Measurements from ENCODE around the gene AUP1.
"Not testable (repeated sequence)": the region's sequence is repeated elsewhere in the genome, so short reads cannot be mapped to it uniquely, and the experiment has no call there.

Gene AUP1, protein sequence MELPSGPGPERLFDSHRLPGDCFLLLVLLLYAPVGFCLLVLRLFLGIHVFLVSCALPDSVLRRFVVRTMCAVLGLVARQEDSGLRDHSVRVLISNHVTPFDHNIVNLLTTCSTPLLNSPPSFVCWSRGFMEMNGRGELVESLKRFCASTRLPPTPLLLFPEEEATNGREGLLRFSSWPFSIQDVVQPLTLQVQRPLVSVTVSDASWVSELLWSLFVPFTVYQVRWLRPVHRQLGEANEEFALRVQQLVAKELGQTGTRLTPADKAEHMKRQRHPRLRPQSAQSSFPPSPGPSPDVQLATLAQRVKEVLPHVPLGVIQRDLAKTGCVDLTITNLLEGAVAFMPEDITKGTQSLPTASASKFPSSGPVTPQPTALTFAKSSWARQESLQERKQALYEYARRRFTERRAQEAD

DNA sequence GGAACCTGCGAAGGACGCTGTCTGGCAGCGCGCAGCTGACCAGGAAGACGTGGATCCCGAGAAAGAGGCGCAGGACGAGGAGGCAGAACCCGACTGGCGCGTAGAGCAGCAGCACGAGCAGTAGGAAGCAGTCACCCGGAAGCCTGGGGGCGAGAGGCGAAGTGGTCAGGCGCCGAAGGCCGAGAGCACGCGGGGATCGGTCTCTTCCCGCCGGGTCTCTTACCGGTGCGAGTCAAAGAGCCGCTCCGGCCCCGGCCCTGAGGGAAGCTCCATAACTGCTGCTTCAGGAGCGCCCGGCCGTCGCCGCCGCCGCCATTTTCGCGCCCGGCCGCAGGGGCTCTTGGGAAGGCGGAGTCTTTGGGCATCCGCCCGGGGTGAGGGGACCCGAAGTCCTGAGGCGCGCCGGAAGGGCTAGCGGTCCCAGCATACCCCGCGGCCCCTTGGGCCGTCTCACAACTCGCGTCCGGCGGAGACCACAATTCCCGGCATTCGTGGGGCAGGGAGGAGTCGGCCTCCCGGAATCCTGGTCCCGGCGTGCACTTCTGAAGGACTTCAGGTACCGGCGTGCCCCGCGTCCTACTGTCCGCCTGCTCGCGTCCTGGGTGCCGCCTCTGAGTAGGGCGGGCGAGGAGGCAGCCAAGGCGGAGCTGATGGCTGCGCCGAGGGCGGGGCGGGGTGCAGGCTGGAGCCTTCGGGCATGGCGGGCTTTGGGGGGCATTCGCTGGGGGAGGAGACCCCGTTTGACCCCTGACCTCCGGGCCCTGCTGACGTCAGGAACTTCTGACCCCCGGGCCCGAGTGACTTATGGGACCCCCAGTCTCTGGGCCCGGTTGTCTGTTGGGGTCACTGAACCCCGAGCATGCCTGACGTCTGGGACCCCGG, at the start of gene AUP1, which contains the start of gene HTRA2:
Gene AUP1, minus strand, starts transcription at position 350 of the 882 bp plus-strand sequence. Its CDS starts 77 bp downstream, at position 273.
Gene HTRA2, plus strand, starts transcription at position 577 of the 882 bp plus-strand sequence. Its CDS starts 74 bp downstream, at position 651.
- peak; percentile 99 for DNase-seq

DNA sequence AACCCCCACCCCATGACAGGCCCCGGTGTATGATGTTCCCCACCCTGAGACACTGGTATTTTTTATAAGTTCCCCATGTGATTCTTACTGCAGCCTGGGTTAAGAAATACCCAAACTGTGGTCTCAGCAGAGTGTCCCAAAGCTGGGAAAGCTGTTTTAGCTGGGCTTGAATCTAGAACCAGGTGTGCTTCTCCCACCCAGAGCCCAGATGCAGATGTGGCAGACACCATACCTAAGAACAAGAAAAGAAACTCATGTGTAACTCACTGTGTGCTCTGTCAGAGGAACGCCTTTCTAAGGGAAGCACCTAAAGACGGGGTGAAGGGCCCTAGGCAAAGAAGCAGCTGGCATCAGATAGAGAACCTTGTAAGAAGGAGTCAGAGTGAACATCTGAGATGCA, 48.9 kb upstream of the AUP1 start:
- peak; percentile 35 for DNase-seq

DNA sequence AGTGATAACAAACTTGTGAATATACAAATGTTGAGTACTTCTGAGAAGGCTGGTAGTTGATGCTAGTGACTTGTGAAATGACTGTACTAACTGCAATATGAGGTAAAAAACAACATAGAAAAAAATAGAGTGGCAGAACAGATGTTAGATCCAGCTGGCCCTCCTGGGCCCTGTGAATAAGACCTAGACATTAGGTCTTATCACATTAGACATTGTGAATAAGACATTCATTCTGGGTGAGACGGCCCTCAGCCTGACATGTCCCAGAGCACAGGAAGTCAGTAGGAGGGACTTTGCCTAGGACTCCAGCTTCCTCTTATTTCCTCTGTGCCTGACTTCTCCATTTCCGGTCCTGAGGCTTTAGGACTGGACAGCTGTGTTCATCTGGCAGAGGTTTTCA, 47.9 kb upstream of the AUP1 start:
- DNase-seq = peak; percentile 72

DNA sequence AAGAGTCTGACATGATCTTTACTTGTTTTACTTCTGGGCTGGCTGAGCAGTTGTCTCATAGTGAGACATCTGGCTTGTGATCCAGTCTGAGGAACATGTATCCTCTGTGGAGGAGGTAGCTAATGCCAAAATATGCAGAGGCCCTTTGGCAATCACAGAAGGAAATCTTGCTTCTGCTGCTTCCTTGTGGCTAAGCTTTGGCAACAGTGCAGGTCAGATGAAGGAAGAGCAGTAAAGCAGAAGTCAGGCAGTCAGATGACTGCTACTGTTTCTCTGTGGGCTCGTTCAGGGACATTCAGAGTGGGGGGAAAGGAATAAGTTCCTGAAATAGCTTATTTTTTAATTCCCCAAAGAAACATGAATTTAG, 47.3 kb upstream of the AUP1 start:
- no peak for DNase-seq

DNA sequence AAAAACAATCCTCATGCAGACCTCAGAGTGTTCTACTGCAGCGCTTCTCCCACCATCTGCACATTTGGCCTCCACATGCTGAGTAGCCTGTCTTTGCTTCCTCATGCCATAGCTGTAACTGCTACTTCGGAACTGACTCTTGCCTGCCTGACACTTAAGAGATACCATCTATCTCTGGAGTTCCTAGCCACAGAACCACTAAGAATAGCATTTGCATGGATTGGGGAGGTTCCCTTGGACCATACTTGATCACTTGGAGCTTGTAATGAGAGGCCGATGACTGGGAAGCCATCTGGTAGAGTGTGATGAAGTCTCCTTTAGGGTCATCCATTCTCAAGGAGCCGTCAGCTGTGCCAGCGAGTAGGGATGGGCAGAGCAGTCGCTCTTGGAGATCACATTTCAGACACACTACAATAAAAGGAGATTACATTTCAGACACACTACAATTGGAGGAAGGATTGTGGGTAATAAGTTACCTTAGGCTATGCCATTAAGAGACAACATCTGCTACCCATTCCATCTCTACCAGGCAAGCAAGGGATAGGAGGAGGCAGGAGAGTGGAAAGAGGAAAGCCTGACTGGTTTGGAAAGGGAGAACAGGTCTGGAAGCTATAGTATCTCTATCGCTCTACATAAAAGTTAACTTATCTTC, 46.8 kb upstream of the AUP1 start:
- DNase-seq = no peak

DNA sequence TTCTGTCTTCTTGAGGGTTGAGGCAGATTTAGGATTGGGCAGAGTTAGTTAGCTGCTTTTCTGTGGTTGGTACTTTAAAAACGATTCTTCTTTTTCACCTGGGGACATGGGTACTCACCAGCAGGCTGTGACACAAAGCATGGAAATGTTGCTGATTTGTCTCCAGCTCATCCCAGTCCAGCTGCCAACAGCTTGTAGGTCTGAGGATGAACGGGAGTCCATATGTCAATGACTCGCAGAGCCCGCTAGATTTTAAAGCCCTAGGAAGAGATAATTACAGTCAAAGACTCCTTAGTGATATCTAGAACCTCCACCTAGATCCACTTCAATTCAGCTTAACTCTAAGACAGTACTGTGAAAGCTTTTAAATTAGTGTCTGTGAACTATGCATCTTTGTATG, 45.8 kb upstream of the AUP1 start:
- DNase-seq = no peak

DNA sequence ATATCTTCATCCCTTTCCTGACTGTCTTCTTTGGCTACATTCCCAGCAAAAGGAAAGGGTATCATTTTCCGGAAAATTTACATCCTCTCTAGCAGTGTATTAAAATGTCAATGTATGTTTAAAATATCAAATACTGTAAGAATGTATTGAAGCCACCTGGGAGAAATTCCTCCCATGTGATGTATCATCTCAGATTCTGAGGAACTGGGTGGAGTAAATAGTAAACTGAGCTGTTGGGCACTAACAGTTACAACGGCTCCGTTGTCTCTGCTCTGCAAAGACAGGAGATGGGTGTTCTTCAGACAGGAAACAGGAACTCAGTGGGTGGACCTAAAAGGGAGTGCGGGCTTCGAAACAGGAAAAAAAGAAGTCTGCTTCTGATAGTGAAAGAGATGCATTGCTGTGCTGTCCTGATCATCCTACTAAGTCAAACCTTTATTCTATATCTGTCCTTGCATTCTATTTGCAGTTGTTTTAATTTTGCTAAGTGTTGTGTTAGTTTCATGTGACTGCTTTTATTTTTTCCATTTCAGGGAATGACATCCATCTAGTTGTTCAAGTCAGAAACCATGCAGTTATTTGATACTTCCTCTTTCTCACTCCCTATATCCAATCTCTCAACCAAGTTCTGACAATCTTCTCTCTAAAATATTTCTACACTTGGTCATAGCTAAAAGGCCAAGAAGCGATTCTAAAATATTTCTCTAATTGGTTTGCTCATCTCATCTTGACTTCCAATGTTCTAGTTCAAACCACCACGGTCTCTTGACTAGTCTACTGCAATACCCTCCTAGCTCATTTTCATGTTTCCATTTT, 44.4 kb upstream of the AUP1 start:
- peak; percentile 76 for DNase-seq

DNA sequence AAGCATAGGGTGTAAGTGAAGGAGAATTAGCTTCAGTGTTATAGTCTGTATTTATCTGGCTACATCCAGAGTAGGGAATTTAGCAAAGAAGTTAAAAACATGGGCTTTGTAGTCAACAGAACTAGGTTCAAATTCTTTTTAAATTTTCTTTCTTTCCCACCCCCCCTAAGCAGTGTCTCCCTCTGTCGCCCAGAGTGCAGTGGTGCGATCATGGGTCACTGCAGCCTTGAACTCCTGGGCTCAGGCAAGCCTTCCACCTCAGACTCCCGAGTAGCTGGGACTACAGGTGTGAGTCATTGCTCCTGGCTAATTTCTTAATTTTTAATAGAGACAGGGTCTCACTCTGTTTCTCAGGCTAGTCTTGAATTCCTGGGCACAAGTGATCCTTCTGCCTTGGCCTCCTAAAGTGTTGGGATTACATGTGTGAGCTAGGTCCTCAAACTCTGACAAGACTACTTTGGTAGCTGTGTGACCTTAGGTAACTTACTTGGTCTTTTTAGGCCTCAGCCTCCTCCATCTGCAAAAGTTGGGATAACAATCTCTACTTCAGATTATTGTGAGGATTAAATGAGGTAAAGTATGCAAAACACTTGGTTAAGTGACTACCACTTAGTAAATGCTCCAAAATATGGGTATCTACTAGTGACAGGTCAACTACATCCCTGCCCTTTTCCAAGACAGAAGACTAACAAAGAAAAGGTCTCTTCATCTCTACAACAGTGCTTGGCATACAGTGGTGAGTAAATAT, 42.8 kb upstream of the AUP1 start:
- DNase-seq = no peak

DNA sequence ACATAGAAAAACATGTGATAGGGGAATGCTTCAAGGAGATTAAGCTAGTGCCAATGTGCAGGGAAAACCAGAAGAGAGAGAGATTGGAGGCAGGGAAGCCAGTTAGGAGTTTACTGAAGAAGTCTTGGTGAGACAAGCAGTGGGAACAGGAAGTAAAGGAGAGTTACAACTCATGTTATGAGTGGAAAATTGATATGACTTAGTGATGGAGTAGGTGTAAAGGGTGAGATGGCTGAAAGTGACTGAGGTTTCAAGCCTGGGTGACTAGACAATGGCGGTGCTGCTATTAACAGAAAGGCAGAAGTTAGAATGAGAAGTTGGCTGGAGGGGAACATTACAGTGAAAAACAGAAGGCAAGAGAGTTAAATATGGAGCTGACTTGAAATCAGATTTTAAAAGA, 41.6 kb upstream of the AUP1 start:
- peak; percentile 61 for DNase-seq

DNA sequence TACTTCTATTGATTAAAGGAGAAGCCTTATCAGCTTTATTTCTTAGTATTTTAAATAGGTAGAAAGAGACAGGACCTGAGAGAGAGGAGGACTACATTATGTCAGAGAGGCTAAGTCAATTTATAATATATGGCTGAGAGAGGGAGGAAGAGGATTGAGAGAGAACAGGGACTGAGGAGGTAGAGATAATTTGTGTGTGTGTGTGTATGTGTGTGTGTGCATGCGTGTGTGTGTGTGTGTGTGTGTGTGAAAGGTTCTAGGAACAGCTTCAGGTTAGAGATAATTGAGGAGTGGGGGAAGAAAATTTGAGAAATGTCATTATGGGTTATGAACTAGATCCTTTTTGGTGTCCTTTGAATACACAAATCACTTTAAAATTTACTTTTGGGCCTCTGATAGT, 40.2 kb upstream of the AUP1 start:
- no peak for DNase-seq

DNA sequence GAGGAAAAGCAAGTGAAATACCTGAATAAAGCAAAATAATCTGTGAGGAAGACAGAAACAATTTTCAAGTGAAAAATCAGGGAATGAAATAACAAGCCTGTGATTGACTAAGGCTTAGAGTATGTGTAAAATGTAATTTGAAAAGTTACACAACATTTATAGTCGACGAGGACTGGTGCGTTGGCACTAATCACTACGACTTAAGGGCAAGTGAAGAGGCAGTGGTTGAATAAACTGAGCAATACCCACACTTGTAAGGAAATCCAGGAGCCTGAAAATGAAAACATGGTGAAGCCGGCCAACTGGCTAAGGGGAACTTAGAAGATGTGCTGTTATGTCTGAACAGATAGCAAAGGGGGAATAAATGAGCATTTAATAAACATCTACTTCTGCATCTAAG, 38.4 kb upstream of the AUP1 start:
- no peak for DNase-seq

DNA sequence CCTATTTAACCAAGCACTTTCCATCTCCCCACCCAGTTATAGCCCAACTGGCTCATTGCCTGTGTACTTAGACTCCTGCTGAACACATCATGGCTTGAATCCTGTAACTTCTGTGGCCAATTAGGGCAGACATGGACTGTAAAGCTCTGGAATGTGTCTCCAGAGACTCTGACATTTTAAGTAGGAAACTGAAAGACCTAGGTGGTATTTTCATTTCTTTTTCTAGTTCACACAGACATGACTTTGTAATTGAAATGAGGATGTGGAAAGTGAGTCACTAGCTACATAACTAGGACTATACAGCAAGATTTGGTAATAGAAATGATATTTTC, 37.2 kb upstream of the AUP1 start:
- DNase-seq = no peak

DNA sequence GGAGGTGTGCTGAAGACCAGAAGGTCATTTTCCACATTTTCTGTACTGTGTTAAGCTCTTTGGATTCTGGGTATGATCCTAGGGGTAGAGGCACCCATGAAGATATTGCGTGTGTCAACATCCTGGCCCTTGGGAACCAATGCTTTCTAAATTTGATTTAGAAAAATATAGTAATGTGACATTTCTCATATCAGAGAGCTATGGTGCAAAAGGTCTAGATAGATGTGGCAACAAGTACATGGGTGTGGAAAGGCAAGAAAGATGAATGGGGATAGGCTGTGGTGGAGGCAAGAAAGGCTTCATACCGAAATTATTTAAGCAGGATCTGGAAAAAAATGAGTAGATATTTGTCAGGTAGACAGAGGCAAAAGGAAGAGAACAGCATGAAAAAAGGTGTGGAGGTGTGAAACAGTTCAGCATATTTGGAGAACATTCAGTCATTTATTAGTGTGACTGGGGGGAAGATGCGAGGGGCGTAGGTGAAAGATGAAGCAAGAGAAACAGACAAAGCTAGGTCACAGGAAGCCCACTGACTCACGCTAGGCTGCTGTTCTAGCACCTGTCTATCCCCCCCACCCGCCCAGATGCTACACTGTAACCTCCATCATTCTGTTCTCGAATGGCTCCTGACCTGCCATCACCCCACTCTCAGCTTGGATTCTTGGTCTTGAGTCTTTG, 36.7 kb upstream of the AUP1 start:
- no peak for DNase-seq

DNA sequence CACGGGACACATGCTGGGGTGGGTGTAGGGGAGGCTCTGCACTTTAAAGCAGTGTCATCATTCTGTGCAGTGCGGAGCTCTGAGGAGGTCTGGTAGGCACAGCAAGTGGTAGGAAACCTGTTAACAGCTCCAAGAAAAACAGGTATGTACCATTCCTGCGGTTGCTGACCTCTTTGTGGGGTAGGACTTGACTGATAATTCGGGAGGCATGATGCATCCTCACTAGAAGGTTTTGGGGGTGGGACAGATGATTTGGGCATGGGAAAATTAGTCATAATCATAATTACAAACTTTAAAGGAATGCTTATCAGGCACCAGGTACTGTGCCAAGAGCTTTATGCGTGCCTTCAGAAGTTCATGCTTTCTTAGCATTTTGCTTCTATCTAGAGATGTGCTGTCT, 34.7 kb upstream of the AUP1 start:
- no peak for DNase-seq

DNA sequence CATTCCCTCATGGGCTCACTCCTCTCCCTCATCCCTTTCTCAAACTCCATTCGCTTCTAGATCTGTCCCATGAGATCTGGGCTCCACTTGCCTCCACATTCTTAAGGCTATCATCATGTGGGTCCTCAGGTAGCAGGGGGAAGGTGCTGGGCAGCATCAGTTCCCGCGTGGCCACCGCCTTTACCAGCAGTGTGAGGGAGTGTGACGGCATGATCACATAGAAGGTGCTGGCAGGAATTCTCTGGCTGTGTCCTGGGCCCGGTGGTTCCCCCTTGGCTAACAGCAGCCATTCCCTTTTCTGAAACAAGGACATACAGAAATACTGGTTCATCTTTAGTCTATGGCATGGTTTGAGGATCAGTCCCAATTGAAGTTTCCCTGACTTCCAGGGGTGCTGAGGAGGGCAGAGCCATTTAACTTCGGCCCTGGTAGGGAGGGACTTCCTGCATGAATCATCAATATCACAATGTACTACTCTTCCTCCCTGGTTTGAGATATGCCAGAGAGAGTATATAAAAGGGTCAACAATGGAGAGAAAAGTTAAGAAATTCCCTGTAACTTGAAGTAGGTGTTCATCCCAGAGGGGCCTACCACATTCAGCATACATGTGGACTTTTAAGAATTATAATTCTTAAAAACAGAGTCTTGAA, 32.7 kb upstream of the AUP1 start:
- no peak for DNase-seq

DNA sequence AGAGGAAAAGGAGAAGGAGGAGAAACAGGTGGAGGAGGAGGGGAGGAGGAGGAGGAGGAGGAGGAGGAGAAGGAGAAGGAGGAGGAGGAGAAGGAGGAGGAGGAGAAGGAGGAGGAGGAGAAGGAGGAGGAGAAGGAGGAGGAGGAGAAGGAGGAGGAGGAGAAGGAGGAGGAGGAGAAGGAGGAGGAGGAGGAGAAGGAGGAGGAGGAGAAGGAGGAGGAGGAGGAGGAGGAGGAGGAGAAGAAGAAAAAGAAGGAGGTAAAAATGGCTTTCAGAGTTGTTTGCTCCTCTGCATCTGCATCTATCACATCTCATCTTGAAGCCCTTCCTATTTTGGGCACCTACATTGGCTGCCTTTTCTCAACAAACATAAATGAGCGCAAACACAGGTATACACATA, 31.5 kb upstream of the AUP1 start:
- not testable (repeated sequence) for DNase-seq

DNA sequence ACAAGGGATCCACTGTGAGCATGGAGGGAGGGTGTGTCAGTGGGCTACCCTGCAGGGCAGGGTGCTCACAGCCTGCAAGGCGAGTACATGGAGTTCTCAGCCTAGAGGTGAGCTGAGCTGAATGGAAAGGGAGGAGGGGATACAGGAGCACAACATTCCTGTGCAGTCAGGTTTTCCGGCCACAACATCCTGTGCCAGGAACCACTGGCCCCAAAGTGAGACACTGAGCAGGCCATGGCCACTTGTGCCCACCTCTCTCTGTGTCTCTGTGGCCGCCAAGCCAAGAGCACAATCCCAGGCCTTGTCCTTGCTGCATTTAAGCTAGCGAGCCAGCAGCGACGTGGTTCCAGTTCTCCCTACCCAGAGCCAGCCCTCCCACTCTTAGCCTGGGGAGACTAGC, 31.1 kb upstream of the AUP1 start:
- no peak for DNase-seq

DNA sequence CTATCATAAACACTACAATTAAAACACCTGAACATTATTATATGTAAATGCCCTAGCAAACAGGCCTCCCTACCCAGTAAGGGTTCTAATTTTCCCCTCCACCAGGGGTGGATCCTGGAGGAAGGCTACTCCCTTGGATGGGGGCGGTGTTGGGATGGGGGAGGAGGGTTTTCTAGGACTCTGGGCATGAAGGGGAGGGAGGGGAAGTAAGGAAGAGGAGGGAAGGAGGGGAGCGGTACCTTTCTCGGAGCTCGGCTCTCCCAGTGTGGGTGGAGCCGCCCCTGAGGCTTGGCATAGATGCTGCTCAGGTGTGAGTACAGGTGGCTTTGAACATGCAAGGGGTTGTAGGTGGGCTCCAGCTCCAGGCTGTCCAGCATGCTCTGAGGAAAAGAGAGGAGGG, 30.4 kb upstream of the AUP1 start:
- DNase-seq = no peak

DNA sequence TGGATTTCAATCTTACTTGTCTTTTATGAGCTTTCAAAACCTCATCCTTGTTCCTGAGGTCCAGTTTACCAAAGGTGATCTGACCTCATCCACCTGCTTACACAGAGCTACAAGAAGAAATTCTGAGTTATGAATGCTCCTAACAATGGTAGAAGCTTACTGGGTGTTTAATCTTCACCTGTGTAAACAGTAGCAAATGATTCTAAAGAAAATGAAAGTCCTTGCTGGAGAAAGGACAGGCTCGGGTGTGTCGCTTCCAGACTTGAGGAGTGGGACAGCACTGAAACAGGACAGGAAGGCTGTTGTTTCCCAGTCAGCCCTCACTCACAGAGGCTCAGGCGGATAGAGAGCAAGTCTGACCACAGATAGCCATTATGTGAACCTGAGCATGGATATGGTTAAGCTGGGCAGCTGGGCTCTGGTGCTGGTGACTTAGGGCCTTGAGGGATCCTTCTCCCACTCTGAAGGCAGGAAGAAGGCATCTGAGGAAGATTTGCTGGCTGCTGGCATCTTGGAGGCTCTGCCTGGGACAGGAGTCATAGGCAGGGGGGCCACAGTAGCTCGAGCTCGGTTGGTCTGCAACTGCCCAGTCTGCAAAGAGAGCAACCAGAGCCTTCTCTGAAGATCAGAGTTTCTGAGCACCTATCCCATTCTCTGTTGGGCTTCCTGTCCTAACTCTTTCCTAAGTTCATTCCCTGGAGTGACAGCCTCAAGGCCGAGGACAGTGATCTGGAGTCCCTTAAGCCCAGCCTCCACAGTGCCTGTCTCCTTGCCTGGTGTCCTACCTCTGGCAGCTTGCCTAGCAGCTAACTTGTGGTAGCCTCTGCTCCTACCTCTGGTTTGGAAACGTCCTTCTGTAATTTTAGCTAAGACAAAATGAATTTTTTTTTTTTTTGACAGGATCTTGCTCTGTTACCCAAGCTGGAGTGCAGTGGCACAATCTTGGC, 29.1 kb upstream of the AUP1 start:
- no peak for DNase-seq

Measured in activated CD4-positive, alpha-beta T cell treated with anti-CD3 and anti-CD28 coated beads, Interleukin-2, amount 50 U/mL, for 16 hours (primary cell).